ENCODE measurements around the gene IGFN1. TPM values are rescaled to one million over a fixed set of nuclear protein-coding genes. Genes with fewer than 3 reads are reported as not detected.

Gene IGFN1
- total and polyA plus RNA-seq, 9 of the 15 experiments (the other 6 are each of a cell fraction or from before 2014, with no cell fraction given) = 0.04 TPM; not detected in 8

- TF ChIP-seq, protein P1, sequence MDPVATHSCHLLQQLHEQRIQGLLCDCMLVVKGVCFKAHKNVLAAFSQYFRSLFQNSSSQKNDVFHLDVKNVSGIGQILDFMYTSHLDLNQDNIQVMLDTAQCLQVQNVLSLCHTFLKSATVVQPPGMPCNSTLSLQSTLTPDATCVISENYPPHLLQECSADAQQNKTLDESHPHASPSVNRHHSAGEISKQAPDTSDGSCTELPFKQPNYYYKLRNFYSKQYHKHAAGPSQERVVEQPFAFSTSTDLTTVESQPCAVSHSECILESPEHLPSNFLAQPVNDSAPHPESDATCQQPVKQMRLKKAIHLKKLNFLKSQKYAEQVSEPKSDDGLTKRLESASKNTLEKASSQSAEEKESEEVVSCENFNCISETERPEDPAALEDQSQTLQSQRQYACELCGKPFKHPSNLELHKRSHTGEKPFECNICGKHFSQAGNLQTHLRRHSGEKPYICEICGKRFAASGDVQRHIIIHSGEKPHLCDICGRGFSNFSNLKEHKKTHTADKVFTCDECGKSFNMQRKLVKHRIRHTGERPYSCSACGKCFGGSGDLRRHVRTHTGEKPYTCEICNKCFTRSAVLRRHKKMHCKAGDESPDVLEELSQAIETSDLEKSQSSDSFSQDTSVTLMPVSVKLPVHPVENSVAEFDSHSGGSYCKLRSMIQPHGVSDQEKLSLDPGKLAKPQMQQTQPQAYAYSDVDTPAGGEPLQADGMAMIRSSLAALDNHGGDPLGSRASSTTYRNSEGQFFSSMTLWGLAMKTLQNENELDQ (CRISPR knock-in tag; IDR thresholded peaks at IDR 0.05; ENCODE audit: borderline replicate concordance) = peak; percentile 94
- TF ChIP-seq SMAD2 (IDR thresholded peaks at IDR 0.05; ENCODE audit: low read depth, low read length) (no peak), SNRNP70 (optimal IDR thresholded peaks at IDR 0.05; ENCODE audit: low read depth, low read length) (no peak), ATF3 (IDR thresholded peaks at IDR 0.05) (peak; percentile 98), ATF3 (CRISPR knock-in tag; conservative IDR thresholded peaks at IDR 0.05) (peak; percentile 74), FOXA3 (CRISPR knock-in tag; conservative IDR thresholded peaks at IDR 0.05 in 1 of 2, IDR thresholded peaks at IDR 0.05 in 1 of 2) (no peak), KHSRP (IDR thresholded peaks at IDR 0.05) (0 out of 2 replicates have a peak, but pooled peaks have one; percentile 16), ZNF232 (CRISPR knock-in tag; IDR thresholded peaks at IDR 0.05) (peak; percentile 90; the same call in 1 of the 2 replicates), EHMT2 (IDR thresholded peaks at IDR 0.05) (no peak), CBFB (CRISPR knock-in tag; IDR thresholded peaks at IDR 0.05) (no peak), XRCC5 (IDR thresholded peaks at IDR 0.05; ENCODE audit: low read depth, low read length) (no peak), ZNF263 (CRISPR knock-in tag; IDR thresholded peaks at IDR 0.05; ENCODE audit: borderline replicate concordance) (no peak), MCM7 (IDR thresholded peaks at IDR 0.05) (no peak), KLF16 (IDR thresholded peaks at IDR 0.05) (no peak), CEBPG (CRISPR knock-in tag; IDR thresholded peaks at IDR 0.05) (no peak), CEBPG (tag; conservative IDR thresholded peaks at IDR 0.05 in 1 of 2, IDR thresholded peaks at IDR 0.05 in 1 of 2) (no peak), COPS2 (conservative IDR thresholded peaks at IDR 0.05) (no peak), RFX1 (IDR thresholded peaks at IDR 0.05) (no peak)
- TF ChIP-seq, protein P2, sequence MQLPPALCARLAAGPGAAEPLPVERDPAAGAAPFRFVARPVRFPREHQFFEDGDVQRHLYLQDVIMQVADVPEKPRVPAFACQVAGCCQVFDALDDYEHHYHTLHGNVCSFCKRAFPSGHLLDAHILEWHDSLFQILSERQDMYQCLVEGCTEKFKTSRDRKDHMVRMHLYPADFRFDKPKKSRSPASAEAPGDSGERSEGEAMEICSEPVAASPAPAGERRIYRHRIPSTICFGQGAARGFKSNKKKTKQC (CRISPR knock-in tag; IDR thresholded peaks at IDR 0.05) = peak; percentile 22; the same call in 1 of the 2 replicates
- TF ChIP-seq, protein P3, sequence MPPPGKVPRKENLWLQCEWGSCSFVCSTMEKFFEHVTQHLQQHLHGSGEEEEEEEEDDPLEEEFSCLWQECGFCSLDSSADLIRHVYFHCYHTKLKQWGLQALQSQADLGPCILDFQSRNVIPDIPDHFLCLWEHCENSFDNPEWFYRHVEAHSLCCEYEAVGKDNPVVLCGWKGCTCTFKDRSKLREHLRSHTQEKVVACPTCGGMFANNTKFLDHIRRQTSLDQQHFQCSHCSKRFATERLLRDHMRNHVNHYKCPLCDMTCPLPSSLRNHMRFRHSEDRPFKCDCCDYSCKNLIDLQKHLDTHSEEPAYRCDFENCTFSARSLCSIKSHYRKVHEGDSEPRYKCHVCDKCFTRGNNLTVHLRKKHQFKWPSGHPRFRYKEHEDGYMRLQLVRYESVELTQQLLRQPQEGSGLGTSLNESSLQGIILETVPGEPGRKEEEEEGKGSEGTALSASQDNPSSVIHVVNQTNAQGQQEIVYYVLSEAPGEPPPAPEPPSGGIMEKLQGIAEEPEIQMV (tag; conservative IDR thresholded peaks at IDR 0.05; ENCODE audit: low read depth) = no peak
- TF ChIP-seq, protein P4, sequence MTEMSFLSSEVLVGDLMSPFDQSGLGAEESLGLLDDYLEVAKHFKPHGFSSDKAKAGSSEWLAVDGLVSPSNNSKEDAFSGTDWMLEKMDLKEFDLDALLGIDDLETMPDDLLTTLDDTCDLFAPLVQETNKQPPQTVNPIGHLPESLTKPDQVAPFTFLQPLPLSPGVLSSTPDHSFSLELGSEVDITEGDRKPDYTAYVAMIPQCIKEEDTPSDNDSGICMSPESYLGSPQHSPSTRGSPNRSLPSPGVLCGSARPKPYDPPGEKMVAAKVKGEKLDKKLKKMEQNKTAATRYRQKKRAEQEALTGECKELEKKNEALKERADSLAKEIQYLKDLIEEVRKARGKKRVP (CRISPR knock-in tag; IDR thresholded peaks at IDR 0.05) = no peak
Measured at GRCh38 chr1:201171063-201172036, 19.3 kb upstream of the IGFN1 start (continued).

Data from K562 (cell line).